HL-60 (cell line): ENCODE results near the gene PHF3.

ENCODE experiments used
- DNase-seq, 2 experiments: peaks; one replicate each; pipeline ENCODE4 v3.0.0-alpha.2; 2010 to 2020; ENCODE audit warnings: low read depth in 1 of 2, low spot score in 1 of 2
- H3K27ac ChIP-seq: fragments of 250-450 bp; sonication (Bioruptor Pico); replicated peaks from 2 replicates; pipeline ENCODE4 v1.5.1; 2020; ENCODE audit warnings: mild to moderate bottlenecking, moderate library complexity
- H3K27me3 ChIP-seq: fragments of 250-450 bp; sonication (Bioruptor Pico); 2 replicates; pipeline ENCODE4 v1.5.1; 2021; ENCODE audit warnings: mild to moderate bottlenecking, moderate library complexity; ENCODE audit not compliant: insufficient read depth, poor library complexity, severe bottlenecking
- H3K4me3 ChIP-seq: replicated peaks from 2 replicates; pipeline ENCODE4 v1.5.1; 2011; ENCODE audit warnings: mild to moderate bottlenecking, control low read depth, low read length; ENCODE audit not compliant: insufficient read depth
- CTCF ChIP-seq: IDR thresholded peaks from one replicate; pipeline ENCODE4 v1.5.1; 2011; ENCODE audit warnings: low read length, control low read depth, inconsistent platforms; ENCODE audit not compliant: insufficient read depth
- GABPA ChIP-seq: IDR thresholded peaks from 2 replicates; pipeline ENCODE4 v1.6.1; 2012; ENCODE audit warnings: low read depth
- POLR2AphosphoS5 ChIP-seq: IDR thresholded peaks from 2 replicates; pipeline ENCODE4 v1.6.1; 2012; ENCODE audit warnings: low read depth
- REST ChIP-seq: IDR thresholded peaks from 2 replicates; pipeline ENCODE4 v1.6.1; 2012; ENCODE audit warnings: low read depth; ENCODE audit not compliant: insufficient replicate concordance
- SPI1 ChIP-seq: IDR thresholded peaks from 2 replicates; pipeline ENCODE4 v1.6.1; 2012; ENCODE audit warnings: low read depth, mild to moderate bottlenecking, borderline replicate concordance

Gene PHF3

GRCh38 chr6:63672582-63673129, 37.1 kb downstream of the PHF3 start:
- H3K4me3 ChIP-seq, result no peak overlapping the region
- H3K27me3 ChIP-seq, result no peaks in the 10 kb centered on the region
- DNase-seq, result no peak
- TF ChIP-seq SPI1 (no peak), CTCF (no peak), GABPA (no peak), POLR2AphosphoS5 (no peak), REST (no peak)
- H3K27ac ChIP-seq, result no peak overlapping the region

- H3K27me3 ChIP-seq, result no peaks in the 10 kb centered on the region
- no peak for TF ChIP-seq REST
- no peak for TF ChIP-seq POLR2AphosphoS5
- no peak overlapping the region for H3K4me3 ChIP-seq
- H3K27ac ChIP-seq, result no peak overlapping the region
- DNase-seq, result no peak
These were observed 38.1 kb downstream of the PHF3 start for GRCh38 chr6:63673692-63674091.

- TF ChIP-seq SPI1, result no peak
- TF ChIP-seq REST, result no peak
- TF ChIP-seq CTCF, result no peak
- no peak for TF ChIP-seq POLR2AphosphoS5
- TF ChIP-seq GABPA, result no peak
- H3K27ac ChIP-seq, result no peak overlapping the region
- no peak overlapping the region for H3K4me3 ChIP-seq
- DNase-seq, result no peak
- H3K27me3 ChIP-seq, result no peaks in the 10 kb centered on the region
These were observed 39.0 kb downstream of the PHF3 start for GRCh38 chr6:63674635-63675034.
